Activated CD4-positive, alpha-beta T cell treated with anti-CD3 and anti-CD28 coated beads, Interleukin-2, amount 10 ng/mL, durations not matched to agents 24 days and 14 days (primary cell): ENCODE results near the gene ITGB3. TPM values are rescaled to one million over a fixed set of nuclear protein-coding genes. Genes with fewer than 3 reads are reported as not detected.
"Not testable (repeated sequence)": the region's sequence is repeated elsewhere in the genome, so short reads cannot be mapped to it uniquely, and the experiment has no call there.

ENCODE experiments used
- DNase-seq: peaks from one replicate; pipeline ENCODE4 v3.0.0; 2022
- H3K27ac Mint-ChIP-seq: one replicate; pipeline ENCODE4 v1.8.0; 2022; ENCODE audit warnings: mild to moderate bottlenecking, mixed read lengths
- H3K27me3 Mint-ChIP-seq: one replicate; pipeline ENCODE4 v1.8.0; 2022; ENCODE audit warnings: mixed read lengths
- H3K36me3 Mint-ChIP-seq: one replicate; pipeline ENCODE4 v1.8.0; 2022; ENCODE audit warnings: low read depth, mild to moderate bottlenecking, mixed read lengths
- H3K4me1 Mint-ChIP-seq: one replicate; pipeline ENCODE4 v1.8.0; 2021; ENCODE audit warnings: mixed read lengths
- H3K4me3 Mint-ChIP-seq: one replicate; pipeline ENCODE4 v1.8.0; 2022; ENCODE audit warnings: mild to moderate bottlenecking, moderate library complexity, mixed read lengths
- H3K9me3 Mint-ChIP-seq: one replicate; pipeline ENCODE4 v1.8.0; 2021; ENCODE audit warnings: mixed read lengths
- intact Hi-C: fragments of 100-400 bp; cut with micrococcal nuclease; formaldehyde crosslinking; loops from one replicate; pipeline ENCODE4 v1.15.1; 2023
- total RNA-seq: library from RNA; stranded (reverse); gene quantifications from 2 replicates; pipeline ENCODE4 v1.2.3, GENCODE V29; 2022

Gene ITGB3
- total RNA-seq, 1 donor from 2014 or later, result not detected

GRCh38 chr17:47267354-47267828 is 13.8 kb downstream of the ITGB3 start:
- no peak overlapping the region for H3K27ac Mint-ChIP-seq
- H3K9me3 Mint-ChIP-seq, result peaks cover 12% of the 10 kb centered on the region
- DNase-seq, result no peak
- intact Hi-C loops, result no loop called here
- peaks cover 15% of the 10 kb centered on the region for H3K27me3 Mint-ChIP-seq
- H3K36me3 Mint-ChIP-seq, result no peaks in the 10 kb centered on the region
- H3K4me3 Mint-ChIP-seq, result no peak overlapping the region
- no peaks in the 10 kb centered on the region for H3K4me1 Mint-ChIP-seq

- DNase-seq, intact Hi-C loops, H3K36me3 Mint-ChIP-seq, H3K4me3 Mint-ChIP-seq, H3K4me1 Mint-ChIP-seq, H3K27ac Mint-ChIP-seq: not testable (repeated sequence)
- Mint-ChIP-seq H3K9me3 (peaks cover 12% of the 10 kb centered on the region), H3K27me3 (peaks cover 20% of the 10 kb centered on the region)
Observed at GRCh38 chr17:47268964-47269363, 15.3 kb downstream of the ITGB3 start.

- Mint-ChIP-seq H3K9me3 (peaks cover 12% of the 10 kb centered on the region), H3K27me3 (peaks cover 22% of the 10 kb centered on the region)
- H3K4me3 Mint-ChIP-seq, H3K4me1 Mint-ChIP-seq, H3K36me3 Mint-ChIP-seq, DNase-seq, H3K27ac Mint-ChIP-seq, intact Hi-C loops: not testable (repeated sequence)
Observed at GRCh38 chr17:47269561-47270280, 16.1 kb downstream of the ITGB3 start.

- no peak overlapping the region for H3K4me3 Mint-ChIP-seq
- no peak overlapping the region for H3K27ac Mint-ChIP-seq
- H3K9me3 Mint-ChIP-seq, result peaks cover 12% of the 10 kb centered on the region
- H3K36me3 Mint-ChIP-seq, result no peaks in the 10 kb centered on the region
- no peaks in the 10 kb centered on the region for H3K4me1 Mint-ChIP-seq
- H3K27me3 Mint-ChIP-seq, result peaks cover 24% of the 10 kb centered on the region
- no peak for DNase-seq
- intact Hi-C loops, result no loop called here
Observed at GRCh38 chr17:47270946-47271705, 17.5 kb downstream of the ITGB3 start.

GRCh38 chr17:47272491-47272890 is 18.9 kb downstream of the ITGB3 start:
- Mint-ChIP-seq H3K4me3 (no peak overlapping the region), H3K4me1 (no peaks in the 10 kb centered on the region), H3K36me3 (no peaks in the 10 kb centered on the region), H3K27me3 (peaks cover 25% of the 10 kb centered on the region), H3K9me3 (peaks cover 12% of the 10 kb centered on the region), H3K27ac (no peak overlapping the region)
- DNase-seq, result no peak
- intact Hi-C loops, result no loop called here

- peaks cover 10% of the 10 kb centered on the region for H3K9me3 Mint-ChIP-seq
- intact Hi-C loops, result no loop called here
- H3K36me3 Mint-ChIP-seq, result no peaks in the 10 kb centered on the region
- H3K27ac Mint-ChIP-seq, result no peak overlapping the region
- H3K4me1 Mint-ChIP-seq, result no peaks in the 10 kb centered on the region
- H3K4me3 Mint-ChIP-seq, result no peak overlapping the region
- peaks cover 27% of the 10 kb centered on the region for H3K27me3 Mint-ChIP-seq
- DNase-seq, result no peak
Observed at GRCh38 chr17:47273245-47273644, 19.6 kb downstream of the ITGB3 start.

- Mint-ChIP-seq H3K9me3 (peaks cover 5% of the 10 kb centered on the region), H3K27ac (no peak overlapping the region), H3K36me3 (no peaks in the 10 kb centered on the region), H3K4me3 (no peak overlapping the region), H3K4me1 (peaks cover 4% of the 10 kb centered on the region), H3K27me3 (peaks cover 27% of the 10 kb centered on the region)
- DNase-seq, result no peak
- intact Hi-C loops, result no loop called here
Observed at GRCh38 chr17:47274319-47275069, 20.9 kb downstream of the ITGB3 start.

GRCh38 chr17:47275245-47275984 is 21.8 kb downstream of the ITGB3 start:
- no peak overlapping the region for H3K4me3 Mint-ChIP-seq
- peaks cover 4% of the 10 kb centered on the region for H3K4me1 Mint-ChIP-seq
- DNase-seq, result no peak
- H3K27ac Mint-ChIP-seq, result no peak overlapping the region
- H3K36me3 Mint-ChIP-seq, result no peaks in the 10 kb centered on the region
- no peaks in the 10 kb centered on the region for H3K9me3 Mint-ChIP-seq
- intact Hi-C loops, result no loop called here
- peaks cover 25% of the 10 kb centered on the region for H3K27me3 Mint-ChIP-seq

- intact Hi-C loops, result no loop called here
- Mint-ChIP-seq H3K27ac (no peak overlapping the region), H3K4me1 (peaks cover 4% of the 10 kb centered on the region), H3K9me3 (no peaks in the 10 kb centered on the region), H3K4me3 (no peak overlapping the region), H3K27me3 (peaks cover 24% of the 10 kb centered on the region), H3K36me3 (no peaks in the 10 kb centered on the region)
- DNase-seq, result no peak
Observed at GRCh38 chr17:47276444-47276843, 22.8 kb downstream of the ITGB3 start.

GRCh38 chr17:47276868-47277267 is 23.2 kb downstream of the ITGB3 start:
- H3K9me3 Mint-ChIP-seq, result no peaks in the 10 kb centered on the region

GRCh38 chr17:47277921-47278320 is 24.3 kb downstream of the ITGB3 start:
- H3K36me3 Mint-ChIP-seq, result no peaks in the 10 kb centered on the region
- no peak overlapping the region for H3K4me3 Mint-ChIP-seq
- peaks cover 4% of the 10 kb centered on the region for H3K4me1 Mint-ChIP-seq
- no peaks in the 10 kb centered on the region for H3K9me3 Mint-ChIP-seq
- peaks cover 22% of the 10 kb centered on the region for H3K27me3 Mint-ChIP-seq
- intact Hi-C loops, result no loop called here
- no peak overlapping the region for H3K27ac Mint-ChIP-seq
- no peak for DNase-seq

More at GRCh38 chr17:47276868-47277267, 23.2 kb downstream of the ITGB3 start:
- Mint-ChIP-seq H3K36me3 (no peaks in the 10 kb centered on the region), H3K4me3 (no peak overlapping the region), H3K27ac (no peak overlapping the region), H3K27me3 (peaks cover 24% of the 10 kb centered on the region), H3K4me1 (peaks cover 4% of the 10 kb centered on the region)
- DNase-seq, result no peak
- intact Hi-C loops, result no loop called here

GRCh38 chr17:47278561-47278960 is 24.9 kb downstream of the ITGB3 start:
- Mint-ChIP-seq H3K4me3 (no peak overlapping the region), H3K27me3 (peaks cover 22% of the 10 kb centered on the region), H3K4me1 (peaks cover 4% of the 10 kb centered on the region), H3K36me3 (no peaks in the 10 kb centered on the region), H3K9me3 (no peaks in the 10 kb centered on the region), H3K27ac (no peak overlapping the region)
- no peak for DNase-seq
- intact Hi-C loops, result no loop called here

GRCh38 chr17:47279062-47279801 is 25.6 kb downstream of the ITGB3 start:
- Mint-ChIP-seq H3K27me3 (peaks cover 20% of the 10 kb centered on the region), H3K27ac (no peak overlapping the region), H3K36me3 (no peaks in the 10 kb centered on the region), H3K4me1 (peaks cover 4% of the 10 kb centered on the region), H3K4me3 (no peak overlapping the region), H3K9me3 (no peaks in the 10 kb centered on the region)
- intact Hi-C loops, result no loop called here
- no peak for DNase-seq
